Brain microvascular endothelial cell (primary cell): ENCODE data around the gene PYROXD2.

Experiments used
- DNase-seq: peaks from one replicate; pipeline ENCODE4 v3.0.0-alpha.2; 2020
- H3K27ac ChIP-seq: fragments of 250-450 bp; sonication (Bioruptor Pico); 2 replicates; pipeline ENCODE4 v1.5.1; 2020; ENCODE audit warnings: mild to moderate bottlenecking, moderate library complexity
- H3K27me3 ChIP-seq: fragments of 250-450 bp; sonication (Bioruptor Pico); replicated peaks from 2 replicates; pipeline ENCODE4 v1.5.1; 2020; ENCODE audit warnings: mild to moderate bottlenecking
- H3K36me3 ChIP-seq: fragments of 250-450 bp; sonication (Bioruptor Pico); replicated peaks from 2 replicates; pipeline ENCODE4 v1.5.1; 2020; ENCODE audit warnings: mild to moderate bottlenecking
- H3K4me3 ChIP-seq: 2 replicates; pipeline ENCODE4 v1.5.1; 2011; ENCODE audit warnings: low read depth, mild to moderate bottlenecking, control low read depth, low read length, moderate library complexity
- in situ Hi-C: cut with HindIII; loops from 2 replicates; pipeline ENCODE4 v1.10.0; 2017; ENCODE audit warnings: low sequenced_read_pairs, low pct_ligation_motif_present
- TF ChIP-seq, protein P1 (sequence below): IDR thresholded peaks from 2 replicates; pipeline ENCODE4 v1.5.1; 2011; ENCODE audit warnings: low read depth, mild to moderate bottlenecking, moderate library complexity, low read length, control low read depth, inconsistent platforms; ENCODE audit errors: missing control alignments

The PYROXD2 gene

GRCh38 chr10:98450618-98451017 is 35.6 kb upstream of the PYROXD2 start:
- in situ Hi-C loops: no loop called here
- no peaks in the 10 kb centered on the region for H3K27me3 ChIP-seq
- H3K4me3 ChIP-seq: no peak overlapping the region
- H3K36me3 ChIP-seq: no peaks in the 10 kb centered on the region
- no peak for DNase-seq
- H3K27ac ChIP-seq: no peak overlapping the region
- TF ChIP-seq, protein P1, sequence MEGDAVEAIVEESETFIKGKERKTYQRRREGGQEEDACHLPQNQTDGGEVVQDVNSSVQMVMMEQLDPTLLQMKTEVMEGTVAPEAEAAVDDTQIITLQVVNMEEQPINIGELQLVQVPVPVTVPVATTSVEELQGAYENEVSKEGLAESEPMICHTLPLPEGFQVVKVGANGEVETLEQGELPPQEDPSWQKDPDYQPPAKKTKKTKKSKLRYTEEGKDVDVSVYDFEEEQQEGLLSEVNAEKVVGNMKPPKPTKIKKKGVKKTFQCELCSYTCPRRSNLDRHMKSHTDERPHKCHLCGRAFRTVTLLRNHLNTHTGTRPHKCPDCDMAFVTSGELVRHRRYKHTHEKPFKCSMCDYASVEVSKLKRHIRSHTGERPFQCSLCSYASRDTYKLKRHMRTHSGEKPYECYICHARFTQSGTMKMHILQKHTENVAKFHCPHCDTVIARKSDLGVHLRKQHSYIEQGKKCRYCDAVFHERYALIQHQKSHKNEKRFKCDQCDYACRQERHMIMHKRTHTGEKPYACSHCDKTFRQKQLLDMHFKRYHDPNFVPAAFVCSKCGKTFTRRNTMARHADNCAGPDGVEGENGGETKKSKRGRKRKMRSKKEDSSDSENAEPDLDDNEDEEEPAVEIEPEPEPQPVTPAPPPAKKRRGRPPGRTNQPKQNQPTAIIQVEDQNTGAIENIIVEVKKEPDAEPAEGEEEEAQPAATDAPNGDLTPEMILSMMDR: no peak

GRCh38 chr10:98449287-98449686 is 34.3 kb upstream of the PYROXD2 start:
- TF ChIP-seq, protein P1: no peak
- Histone ChIP-seq H3K27ac (no peak overlapping the region), H3K27me3 (no peaks in the 10 kb centered on the region), H3K36me3 (peaks cover 8% of the 10 kb centered on the region), H3K4me3 (no peak overlapping the region)
- in situ Hi-C loops: no loop called here
- no peak for DNase-seq

GRCh38 chr10:98446661-98447221 is 31.8 kb upstream of the PYROXD2 start, which contains the start of gene HPS1:
Gene HPS1 (minus strand): TSS chr10:98446935. CDS start chr10:98443240, 3,695 bp downstream.
- in situ Hi-C loops: no loop called here
- peak within 1 kb of the TSS; percentile 64 for H3K27ac ChIP-seq
- TF ChIP-seq, protein P1: no peak
- H3K27me3 ChIP-seq: no peaks in the 10 kb centered on the region
- H3K4me3 ChIP-seq: peak within 1 kb of the TSS; percentile 84
- H3K36me3 ChIP-seq: peaks cover 8% of the 10 kb centered on the region
- DNase-seq: peak; percentile 41

DNA sequence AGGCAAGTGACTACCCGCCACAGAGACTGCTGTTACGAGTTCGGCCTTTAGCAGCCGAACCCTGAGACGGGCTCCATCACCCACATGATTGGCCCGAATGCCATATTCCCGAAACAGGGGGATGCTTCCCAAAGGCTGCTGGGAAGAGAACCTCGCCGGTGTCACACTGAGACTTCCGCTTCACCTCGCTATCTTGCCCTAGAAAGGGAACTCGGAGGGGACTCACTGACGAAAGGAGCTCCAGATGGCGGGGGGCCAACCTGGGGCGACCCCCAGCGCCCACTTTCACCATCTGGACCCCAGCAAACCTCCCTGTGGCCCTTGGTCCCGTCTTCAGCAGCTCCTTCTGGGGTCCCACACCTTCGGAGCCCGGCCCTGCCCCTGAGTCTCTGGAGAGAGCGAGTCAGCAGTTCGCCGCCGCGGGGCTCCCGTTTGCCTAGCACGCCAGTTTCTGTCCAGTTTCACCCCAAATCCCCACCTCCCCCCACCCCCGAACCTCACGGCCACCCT is 31.2 kb upstream of the PYROXD2 start:
- Histone ChIP-seq H3K27me3 (no peaks in the 10 kb centered on the region), H3K4me3 (peak overlapping the region; percentile 84), H3K27ac (peak overlapping the region; percentile 64), H3K36me3 (peaks cover 8% of the 10 kb centered on the region)
- TF ChIP-seq, protein P1: peak; percentile 1
- in situ Hi-C loops: no loop called here
- DNase-seq: no peak

- Histone ChIP-seq H3K4me3 (peak overlapping the region; percentile 84), H3K27me3 (no peaks in the 10 kb centered on the region), H3K27ac (no peak overlapping the region), H3K36me3 (peaks cover 8% of the 10 kb centered on the region)
- in situ Hi-C loops: no loop called here
- TF ChIP-seq, protein P1: no peak
- DNase-seq: no peak
Observed at GRCh38 chr10:98445200-98445812, 30.3 kb upstream of the PYROXD2 start.
